BLaER1 treated with 17β-estradiol and CSF1 and Interleukin-3, amounts not matched to agents 10 nM and 100 nM (cell line): ENCODE data around the gene SLC5A9.
A peak's percentile ranks its signal among the peaks of the same experiment; 100 is the strongest.

Source experiments
- H3K27ac ChIP-seq, 11 experiments: shearing (Covaris generic); formaldehyde crosslinking; 2 replicates each; pipeline ENCODE4 v1.8.1; 2022
- H3K27me3 ChIP-seq, 11 experiments: shearing (Covaris generic); formaldehyde crosslinking; 2 replicates each; pipeline ENCODE4 v1.8.1; 2022
- H3K36me3 ChIP-seq, 11 experiments: shearing (Covaris generic); formaldehyde crosslinking; 2 replicates each; pipeline ENCODE4 v1.8.1; 2022
- H3K4me1 ChIP-seq, 10 experiments: shearing (Covaris generic); formaldehyde crosslinking; 2 replicates each; pipeline ENCODE4 v1.8.1; 2022
- H3K4me2 ChIP-seq, 11 experiments: shearing (Covaris generic); formaldehyde crosslinking; 2 replicates each; pipeline ENCODE4 v1.8.1; 2022
- H3K4me3 ChIP-seq, 10 experiments: shearing (Covaris generic); formaldehyde crosslinking; 2 replicates each; pipeline ENCODE4 v1.8.1; 2022
- H3K9ac ChIP-seq, 11 experiments: shearing (Covaris generic); formaldehyde crosslinking; 2 replicates each; pipeline ENCODE4 v1.8.1; 2022
- H3K9me3 ChIP-seq, 11 experiments: shearing (Covaris generic); formaldehyde crosslinking; replicated peaks in 1 of 11; 2 replicates each; pipeline ENCODE4 v1.8.1; 2022
- H4K20me1 ChIP-seq, 11 experiments: shearing (Covaris generic); formaldehyde crosslinking; 2 replicates each; pipeline ENCODE4 v1.8.1; 2022
- Cebpa-rat ChIP-seq, 11 experiments: shearing (Covaris generic); IDR thresholded peaks; 2 replicates each; pipeline ENCODE4 v1.8.1; 2022

SLC5A9 gene

DNA sequence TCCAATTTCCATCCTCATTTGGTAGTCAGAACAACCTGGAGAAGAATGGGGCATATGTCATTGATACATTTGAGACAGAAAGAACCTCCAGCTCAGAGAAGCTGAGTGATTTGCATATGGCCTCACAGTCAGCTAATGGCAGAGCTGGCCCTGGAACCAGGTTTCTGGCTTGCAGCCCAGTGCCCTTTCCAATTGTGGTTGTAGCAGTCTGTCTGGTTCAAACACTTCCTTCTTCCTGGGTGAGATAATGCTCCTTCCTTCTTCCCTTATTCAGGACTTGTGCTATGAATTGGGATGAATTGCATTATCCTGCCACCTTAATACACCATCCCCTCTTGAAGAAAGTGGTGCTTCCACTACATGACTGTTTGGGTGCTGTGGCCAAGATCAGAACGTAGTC lies 24.2 kb downstream of the SLC5A9 start:
- Histone ChIP-seq H3K27me3 (no peaks in the 10 kb centered on the region), H3K9ac (no peak overlapping the region), H3K36me3 (no peaks in the 10 kb centered on the region), H3K4me2 (peak overlapping the region in 8 of 11 experiments; percentile 1 to 92 (median 48); a peak in 14 of 22 replicates), H3K4me1 (peaks cover 11 to 51% (median 26%) of the 10 kb centered on the region in 10 experiments; a peak in 19 of 20 replicates), H3K4me3 (no peak overlapping the region), H4K20me1 (no peaks in the 10 kb centered on the region), H3K27ac (peak overlapping the region in 2 of 11 experiments; percentile 12 to 30; a peak in 1 of 22 replicates), H3K9me3 (no peaks in the 10 kb centered on the region)
- TF ChIP-seq Cebpa-rat (IDR thresholded peaks at IDR 0.05) = no peak

GRCh38 chr1:48248356-48248755 lies 25.8 kb downstream of the SLC5A9 start:
- peaks cover 14 to 37% (median 30%) of the 10 kb centered on the region in 10 experiments; a peak in 19 of 20 replicates for H3K4me1 ChIP-seq
- no peak overlapping the region for H3K4me3 ChIP-seq

DNA sequence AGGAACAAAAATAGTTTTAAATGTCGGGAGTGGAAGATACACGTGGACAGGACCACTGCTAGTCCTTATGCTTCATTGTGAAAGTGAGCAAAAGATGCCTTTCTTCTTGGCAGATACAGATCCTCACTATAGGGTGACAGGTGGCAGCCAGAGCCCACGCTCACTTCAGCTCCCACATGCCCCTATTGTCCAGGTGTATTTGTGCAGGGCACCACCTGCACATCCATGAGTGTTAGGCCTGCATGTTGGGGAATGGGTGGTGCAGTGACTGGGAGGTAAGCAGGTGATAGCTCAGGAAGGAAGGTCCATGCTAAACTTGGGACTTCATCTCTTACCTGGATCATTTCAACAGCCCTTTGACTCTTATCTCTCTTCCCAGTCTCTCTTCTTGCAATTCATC lies 27.4 kb downstream of the SLC5A9 start:
- H3K9me3 ChIP-seq = no peaks in the 10 kb centered on the region
- H3K9ac ChIP-seq = no peak overlapping the region
- H3K4me2 ChIP-seq = no peak overlapping the region
- no peaks in the 10 kb centered on the region for H4K20me1 ChIP-seq
- H3K27ac ChIP-seq = no peak overlapping the region
- H3K4me1 ChIP-seq = peaks cover 14 to 32% (median 27%) of the 10 kb centered on the region in 10 experiments; a peak in 19 of 20 replicates
- H3K4me3 ChIP-seq = no peak overlapping the region
- H3K27me3 ChIP-seq = no peaks in the 10 kb centered on the region
- no peak for TF ChIP-seq Cebpa-rat (IDR thresholded peaks at IDR 0.05)
- H3K36me3 ChIP-seq = no peaks in the 10 kb centered on the region

More at GRCh38 chr1:48248356-48248755, 25.8 kb downstream of the SLC5A9 start:
- Histone ChIP-seq H3K4me2 (peak overlapping the region in 1 of 11 experiments; percentile 3; a peak in 1 of 22 replicates), H3K27me3 (no peaks in the 10 kb centered on the region), H3K27ac (no peak overlapping the region), H3K9me3 (no peaks in the 10 kb centered on the region), H3K9ac (no peak overlapping the region), H4K20me1 (no peaks in the 10 kb centered on the region), H3K36me3 (no peaks in the 10 kb centered on the region)
- TF ChIP-seq Cebpa-rat (IDR thresholded peaks at IDR 0.05) = no peak

GRCh38 chr1:48250572-48250971 lies 28.1 kb downstream of the SLC5A9 start:
- Histone ChIP-seq H4K20me1 (no peaks in the 10 kb centered on the region), H3K4me2 (no peak overlapping the region), H3K27ac (no peak overlapping the region), H3K36me3 (no peaks in the 10 kb centered on the region), H3K4me3 (no peak overlapping the region), H3K27me3 (no peaks in the 10 kb centered on the region), H3K9ac (no peak overlapping the region), H3K9me3 (no peaks in the 10 kb centered on the region), H3K4me1 (peaks cover 9 to 27% (median 21%) of the 10 kb centered on the region in 10 experiments; a peak in 19 of 20 replicates)
- no peak for TF ChIP-seq Cebpa-rat (IDR thresholded peaks at IDR 0.05)

DNA sequence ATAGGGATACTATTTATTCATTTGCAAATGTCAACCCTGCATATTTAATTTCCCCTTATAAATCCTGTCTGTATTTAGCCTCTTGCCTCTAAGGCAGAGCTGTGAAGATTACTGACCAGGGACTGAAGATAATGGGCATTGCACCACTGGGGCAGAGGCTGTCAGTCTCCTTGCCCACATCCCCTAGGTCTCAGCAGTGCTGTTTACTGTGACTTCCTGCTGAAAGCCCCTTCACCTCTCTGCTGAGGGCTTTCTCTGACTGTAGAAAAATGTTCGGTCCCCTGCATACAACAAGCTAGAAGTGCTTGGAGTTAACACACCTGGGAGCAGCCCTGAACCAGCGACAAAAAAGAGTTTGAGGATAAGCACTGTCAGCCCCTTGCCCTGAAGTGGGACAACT lies 28.8 kb downstream of the SLC5A9 start:
- no peak overlapping the region for H3K9ac ChIP-seq
- H3K9me3 ChIP-seq = no peaks in the 10 kb centered on the region
- H3K36me3 ChIP-seq = no peaks in the 10 kb centered on the region
- TF ChIP-seq Cebpa-rat (IDR thresholded peaks at IDR 0.05) = no peak
- H3K27me3 ChIP-seq = no peaks in the 10 kb centered on the region
- no peak overlapping the region for H3K4me3 ChIP-seq
- peak overlapping the region in 4 of 11 experiments; percentile 3 to 20 (median 12); a peak in 3 of 22 replicates for H3K4me2 ChIP-seq
- H4K20me1 ChIP-seq = no peaks in the 10 kb centered on the region
- no peak overlapping the region for H3K27ac ChIP-seq
- H3K4me1 ChIP-seq = peaks cover 8 to 21% (median 16%) of the 10 kb centered on the region in 10 experiments; a peak in 13 of 20 replicates

GRCh38 chr1:48251821-48252220 lies 29.3 kb downstream of the SLC5A9 start:
- no peak overlapping the region for H3K27ac ChIP-seq
- H3K4me2 ChIP-seq = peak overlapping the region in 5 of 11 experiments; percentile 1 to 20 (median 8); a peak in 3 of 22 replicates
- H3K27me3 ChIP-seq = no peaks in the 10 kb centered on the region
- no peaks in the 10 kb centered on the region for H3K36me3 ChIP-seq
- TF ChIP-seq Cebpa-rat (IDR thresholded peaks at IDR 0.05) = no peak
- H3K4me3 ChIP-seq = no peak overlapping the region
- H3K9me3 ChIP-seq = no peaks in the 10 kb centered on the region
- no peak overlapping the region for H3K9ac ChIP-seq
- peaks cover 4 to 17% (median 11%) of the 10 kb centered on the region in 10 experiments; a peak in 13 of 20 replicates for H3K4me1 ChIP-seq
- H4K20me1 ChIP-seq = no peaks in the 10 kb centered on the region

DNA sequence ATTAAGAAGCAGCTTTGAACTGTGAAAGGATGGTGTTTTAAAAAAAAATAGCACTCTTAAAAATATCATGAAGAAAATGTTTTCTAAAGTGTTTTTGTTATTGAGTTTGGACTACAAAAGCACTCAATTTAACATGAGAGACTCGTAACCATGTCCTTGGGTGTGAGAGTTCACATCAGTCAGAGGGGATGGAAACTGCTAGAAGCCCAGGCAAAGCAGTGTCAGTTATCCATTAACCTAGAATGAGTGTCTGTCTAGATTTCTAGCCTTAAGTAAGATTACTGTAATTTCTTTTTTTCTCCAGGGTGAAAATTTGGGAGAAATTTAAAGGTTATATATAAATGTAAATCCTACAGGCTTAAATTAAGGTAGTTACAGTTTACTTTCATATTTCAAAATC lies 31.7 kb downstream of the SLC5A9 start:
- Histone ChIP-seq H4K20me1 (no peaks in the 10 kb centered on the region), H3K4me2 (no peak overlapping the region), H3K9me3 (no peaks in the 10 kb centered on the region), H3K9ac (no peak overlapping the region), H3K27ac (no peak overlapping the region), H3K36me3 (no peaks in the 10 kb centered on the region), H3K27me3 (no peaks in the 10 kb centered on the region), H3K4me3 (no peak overlapping the region), H3K4me1 (peaks cover 0 to 13% (median 7%) of the 10 kb centered on the region in 10 experiments; a peak in 6 of 20 replicates)
- no peak for TF ChIP-seq Cebpa-rat (IDR thresholded peaks at IDR 0.05)

DNA sequence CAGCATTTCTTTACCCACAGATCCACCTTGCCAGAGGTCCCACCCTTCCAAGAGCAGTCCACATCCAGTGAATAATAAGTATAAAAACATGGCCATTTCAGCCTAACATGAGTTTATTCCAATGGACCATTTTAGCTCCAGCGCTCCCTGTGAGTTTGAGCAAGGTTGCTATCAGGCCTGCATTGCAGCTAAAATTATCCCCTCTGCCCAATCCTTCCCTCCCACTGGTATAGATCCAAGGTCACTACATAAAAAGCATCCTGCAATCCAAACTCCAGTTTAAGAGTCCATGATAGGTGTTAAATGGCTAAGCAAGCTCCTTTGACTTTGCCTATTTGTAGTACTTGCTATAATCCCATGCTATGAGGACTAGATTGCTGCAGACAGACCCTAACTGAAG lies 35.6 kb downstream of the SLC5A9 start:
- H3K27ac ChIP-seq = no peak overlapping the region
- no peaks in the 10 kb centered on the region for H3K27me3 ChIP-seq
- H3K4me3 ChIP-seq = no peak overlapping the region
- H3K4me1 ChIP-seq = no peaks in the 10 kb centered on the region
- TF ChIP-seq Cebpa-rat (IDR thresholded peaks at IDR 0.05) = no peak
- no peaks in the 10 kb centered on the region for H3K36me3 ChIP-seq
- H3K4me2 ChIP-seq = no peak overlapping the region
- no peak overlapping the region for H3K9ac ChIP-seq
- no peaks in the 10 kb centered on the region for H4K20me1 ChIP-seq
- H3K9me3 ChIP-seq = no peaks in the 10 kb centered on the region

- TF ChIP-seq Cebpa-rat (IDR thresholded peaks at IDR 0.05) = no peak
- H3K9ac ChIP-seq = no peak overlapping the region
- no peaks in the 10 kb centered on the region for H3K4me1 ChIP-seq
- no peak overlapping the region for H3K4me3 ChIP-seq
- no peaks in the 10 kb centered on the region for H3K36me3 ChIP-seq
- no peaks in the 10 kb centered on the region for H3K27me3 ChIP-seq
- H3K9me3 ChIP-seq = peaks cover 0 to under 1% (median 0%) of the 10 kb centered on the region in 11 experiments; a peak in 1 of 22 replicates
- H3K4me2 ChIP-seq = no peak overlapping the region
- H4K20me1 ChIP-seq = no peaks in the 10 kb centered on the region
- H3K27ac ChIP-seq = no peak overlapping the region
These were observed 39.4 kb downstream of the SLC5A9 start for GRCh38 chr1:48261881-48262400.

DNA sequence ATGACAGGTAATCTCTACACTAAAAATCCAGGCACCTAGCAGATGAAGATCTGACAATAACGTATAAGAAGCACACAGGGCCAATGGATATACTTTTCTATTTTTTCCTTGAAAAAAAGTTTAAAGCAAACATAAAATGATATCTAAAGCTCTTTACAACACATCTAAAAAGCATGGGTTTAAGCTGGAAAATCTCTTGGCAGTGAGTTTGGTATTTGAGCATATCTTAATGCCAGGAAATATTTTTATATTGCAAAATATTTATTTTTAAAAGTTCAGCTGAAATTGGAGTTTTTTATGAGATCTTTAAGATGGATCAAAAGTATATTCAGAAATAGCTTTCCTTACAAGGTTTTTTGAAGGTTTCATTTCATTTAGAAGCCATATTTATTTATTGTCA lies 40.5 kb downstream of the SLC5A9 start:
- no peaks in the 10 kb centered on the region for H4K20me1 ChIP-seq
- H3K4me2 ChIP-seq = no peak overlapping the region
- no peaks in the 10 kb centered on the region for H3K27me3 ChIP-seq
- no peak overlapping the region for H3K9ac ChIP-seq
- H3K36me3 ChIP-seq = 0 out of 22 replicates have a peak, but pooled peaks cover 0 to 5% (median 0%) of the 10 kb centered on the region in 11 experiments
- H3K27ac ChIP-seq = no peak overlapping the region
- TF ChIP-seq Cebpa-rat (IDR thresholded peaks at IDR 0.05) = no peak
- no peak overlapping the region for H3K4me3 ChIP-seq
- peaks cover 0 to 10% (median 7%) of the 10 kb centered on the region in 11 experiments; a peak in 10 of 22 replicates for H3K9me3 ChIP-seq
- no peaks in the 10 kb centered on the region for H3K4me1 ChIP-seq
